Activated CD8-positive, alpha-beta memory T cell treated with anti-CD3 and anti-CD28 coated beads for 1 hour (primary cell): ENCODE measurements around the gene INSL4.
A peak's percentile ranks its signal among the peaks of the same experiment; 100 is the strongest.

Experiments
- DNase-seq, 2 donors: peaks; one replicate each; pipeline ENCODE4 v3.0.0-alpha.2; 2020; ENCODE audit warnings: low read depth in 1 of 2; ENCODE audit errors: extremely low read depth in 1 of 2

The INSL4 gene

DNA sequence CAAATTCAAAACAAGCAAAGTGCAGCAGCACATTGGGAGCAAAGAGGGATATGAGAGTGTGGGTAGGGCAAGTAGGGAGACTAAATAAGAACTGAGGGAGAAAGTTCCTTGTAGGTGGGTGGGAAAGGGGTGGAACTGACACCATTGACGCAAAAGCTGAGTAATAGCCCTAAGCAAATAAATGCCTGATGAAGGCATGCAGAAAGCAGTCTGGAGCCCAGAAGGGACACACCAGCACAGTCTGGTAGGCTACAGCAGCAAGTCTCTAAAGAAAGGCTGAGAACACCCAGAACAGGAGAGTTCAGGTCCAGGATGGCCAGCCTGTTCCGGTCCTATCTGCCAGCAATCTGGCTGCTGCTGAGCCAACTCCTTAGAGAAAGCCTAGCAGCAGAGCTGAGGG is at the start of gene INSL4:
Gene INSL4, plus strand, starts transcription at position 208 of the 400 bp plus-strand sequence. Its CDS starts 105 bp downstream, at position 313.
- no peak for DNase-seq

DNA sequence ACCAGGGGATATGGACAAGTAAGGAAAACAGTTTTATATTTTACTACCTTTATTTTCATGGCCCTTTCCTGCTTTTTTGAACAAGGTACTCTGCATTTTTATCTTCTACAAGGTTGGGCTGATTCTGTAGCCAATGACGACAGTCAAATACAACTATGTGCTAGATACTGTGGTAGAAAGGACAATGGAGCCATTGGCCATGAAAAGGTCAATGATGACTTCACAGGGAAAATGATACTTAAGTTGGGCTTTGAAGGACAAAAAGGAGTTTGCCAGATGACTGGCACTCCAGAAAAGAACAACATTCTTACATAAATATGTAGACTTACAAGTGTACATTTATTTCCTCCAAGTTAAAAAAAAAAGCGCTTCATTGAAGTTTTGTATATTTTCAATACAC is 46.4 kb upstream of the INSL4 start:
- no peak for DNase-seq

DNA sequence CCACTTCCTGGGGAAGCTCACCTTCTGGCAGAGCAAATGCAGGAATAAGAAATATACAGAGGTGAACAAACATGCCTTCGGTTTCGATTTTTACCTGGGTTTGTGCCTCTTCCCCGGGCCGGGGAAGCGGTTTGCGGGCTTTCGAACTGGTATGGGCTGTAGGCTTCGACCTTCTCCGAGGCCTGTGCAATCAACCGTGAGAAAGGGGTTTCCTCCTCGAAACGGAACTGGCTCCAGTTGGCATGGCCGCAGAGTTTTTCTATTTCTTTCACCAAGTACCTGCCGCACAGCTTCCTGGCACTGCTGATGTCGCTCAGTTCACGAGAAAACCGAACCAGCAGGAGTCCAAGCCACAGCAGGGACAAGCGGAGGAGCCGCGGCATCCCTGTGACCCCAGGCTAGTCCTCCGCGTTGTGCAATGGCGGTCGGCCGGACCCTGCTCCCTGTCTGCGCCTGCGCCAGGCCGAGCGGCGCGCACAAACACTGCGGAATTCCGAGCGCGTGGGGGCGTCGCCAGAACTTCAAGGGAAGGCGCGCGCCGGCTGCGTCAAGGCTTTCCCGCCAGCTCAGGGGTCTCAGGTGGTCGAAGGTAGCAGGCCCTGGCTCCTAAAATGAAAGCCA is 45.9 kb upstream of the INSL4 start, which contains the start of gene INSL6:
Gene INSL6, minus strand, starts transcription at position 420 of the 621 bp plus-strand sequence. Its CDS starts 37 bp downstream, at position 383.
- no peak for DNase-seq

DNA sequence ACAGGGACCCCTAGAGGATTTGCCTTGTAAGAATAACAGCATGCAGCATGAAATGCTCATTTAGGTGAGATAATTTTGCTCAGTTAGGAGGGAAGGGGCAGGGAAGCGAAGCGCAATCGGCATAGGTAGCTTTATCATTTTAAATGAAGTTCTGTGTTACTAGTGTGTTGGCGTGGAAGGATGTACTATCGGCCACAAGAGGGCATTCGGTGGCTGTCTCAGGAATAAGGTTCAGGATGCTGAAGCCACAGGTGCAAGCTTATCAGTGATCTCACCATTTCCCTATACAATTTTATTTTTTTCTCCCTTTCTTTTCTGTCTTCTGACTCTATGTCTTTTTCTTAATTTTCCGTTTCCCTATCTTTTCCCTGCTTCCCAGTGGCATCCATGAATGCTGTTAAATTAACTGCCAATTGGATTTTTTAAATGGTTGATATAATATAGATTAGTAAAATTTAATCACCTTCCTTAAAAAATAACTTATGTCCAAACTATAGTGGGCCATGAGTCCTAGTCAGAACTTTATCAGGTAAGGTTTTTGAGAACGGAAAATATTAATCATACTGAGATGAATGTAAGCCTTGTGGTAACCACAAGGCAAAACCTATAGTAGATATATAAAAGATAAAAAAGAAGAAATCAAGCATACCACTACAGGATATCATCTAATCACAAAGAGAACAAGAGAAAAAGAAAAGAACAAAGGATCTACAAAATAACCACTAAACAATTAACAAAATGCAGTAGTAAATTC is 44.6 kb upstream of the INSL4 start:
- peak; percentile 15 to 19 for DNase-seq

DNA sequence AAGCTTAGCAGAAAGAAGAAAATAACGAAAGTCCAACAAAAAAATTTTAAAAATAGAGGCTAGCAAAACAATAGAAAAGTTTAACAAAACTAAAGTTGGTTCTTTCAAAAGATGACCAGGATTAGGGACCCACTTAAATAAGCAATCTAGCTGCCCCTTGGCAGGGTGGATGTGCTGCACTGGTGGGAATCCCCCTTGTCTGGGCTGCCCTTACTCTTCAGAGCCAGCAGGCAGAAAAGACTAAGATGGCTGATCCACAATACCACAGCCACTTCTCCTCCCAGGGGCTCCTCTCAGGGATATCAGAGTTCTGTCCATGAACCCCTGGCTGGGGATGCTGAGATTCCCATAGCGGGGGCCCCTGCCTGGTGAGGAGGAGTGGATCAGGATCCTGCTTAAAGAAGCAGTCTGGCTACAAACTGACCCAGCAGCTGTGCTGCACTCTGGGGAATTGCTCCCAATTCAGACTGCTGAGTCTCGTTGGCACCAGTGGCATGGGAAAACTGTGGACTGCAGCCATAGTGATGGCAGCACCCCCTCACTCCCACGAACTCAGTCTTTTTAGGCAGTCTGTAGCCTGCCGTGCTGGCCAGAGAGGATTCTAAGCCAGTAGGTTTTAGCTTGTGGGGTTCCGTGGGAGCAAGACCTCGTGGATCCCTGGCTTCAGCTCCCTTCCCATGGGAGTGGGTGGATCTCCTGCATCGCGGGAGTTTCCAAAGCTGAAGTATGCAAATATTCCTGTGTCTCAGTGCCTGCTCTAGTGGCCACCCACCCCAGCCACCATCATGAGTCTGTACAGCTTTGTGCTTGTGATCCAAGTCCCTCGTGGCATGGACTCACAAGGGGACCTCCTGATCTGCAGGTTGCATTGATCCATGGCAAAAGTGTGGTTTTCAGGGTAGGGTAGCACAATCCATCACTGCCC is 42.9 kb upstream of the INSL4 start:
- no peak for DNase-seq

DNA sequence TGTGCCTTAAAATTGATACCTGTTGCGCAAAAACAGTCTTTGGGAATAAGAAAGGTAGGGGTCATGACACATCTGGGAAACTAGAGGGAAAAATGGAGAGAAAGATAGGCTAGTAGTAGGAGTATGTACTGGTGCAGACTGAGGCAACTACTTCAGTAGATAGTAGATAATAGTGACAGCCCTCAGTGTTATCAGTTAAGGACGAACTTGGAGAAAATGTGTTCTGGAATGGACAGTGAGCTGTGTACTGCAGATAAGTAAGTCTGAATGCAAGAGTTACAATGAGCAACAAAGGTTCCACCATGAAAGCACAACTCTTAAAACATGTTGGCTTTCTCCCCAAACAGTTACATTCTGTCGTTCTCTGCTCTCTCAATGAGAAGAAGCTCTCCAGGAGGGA is 39.2 kb upstream of the INSL4 start:
- DNase-seq, result no peak

DNA sequence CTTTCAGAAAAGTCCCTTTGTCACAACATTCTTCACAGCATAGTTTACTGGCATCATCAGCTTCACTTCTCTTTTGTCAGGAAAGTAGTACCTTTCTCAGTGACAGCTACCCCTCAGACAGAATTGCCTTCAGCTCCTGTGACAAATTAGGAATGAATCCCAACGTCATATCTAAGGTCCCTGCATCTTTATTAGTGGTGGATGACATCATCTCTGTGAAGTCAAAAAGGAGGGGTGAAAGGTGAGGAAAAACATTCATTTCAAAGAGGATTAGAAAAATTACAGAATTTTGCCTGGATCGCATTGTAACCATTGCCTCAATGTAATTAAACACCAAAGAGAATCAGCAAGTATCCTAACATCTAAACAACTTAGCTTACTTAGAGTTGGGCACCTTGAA is 37.9 kb upstream of the INSL4 start:
- no peak for DNase-seq

DNA sequence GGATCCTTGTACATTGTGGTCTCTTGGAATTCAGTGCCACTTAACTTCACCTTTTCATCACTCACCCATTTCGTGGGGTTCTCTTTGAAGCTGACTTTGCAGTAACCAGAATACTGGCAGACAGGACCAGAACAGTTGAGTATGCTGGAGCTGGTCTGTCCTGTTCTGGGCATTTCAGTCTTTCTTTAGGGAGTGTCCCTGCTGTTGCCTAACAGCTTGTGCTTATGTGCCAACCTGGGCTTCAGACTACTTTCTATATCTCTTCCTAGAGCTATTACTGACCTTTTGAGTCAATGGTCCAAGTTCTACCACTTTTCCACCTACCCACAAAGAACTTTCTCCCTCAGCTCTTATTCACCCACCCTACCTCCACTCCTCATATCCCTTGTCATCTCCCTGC is 35.8 kb upstream of the INSL4 start:
- DNase-seq, result no peak

DNA sequence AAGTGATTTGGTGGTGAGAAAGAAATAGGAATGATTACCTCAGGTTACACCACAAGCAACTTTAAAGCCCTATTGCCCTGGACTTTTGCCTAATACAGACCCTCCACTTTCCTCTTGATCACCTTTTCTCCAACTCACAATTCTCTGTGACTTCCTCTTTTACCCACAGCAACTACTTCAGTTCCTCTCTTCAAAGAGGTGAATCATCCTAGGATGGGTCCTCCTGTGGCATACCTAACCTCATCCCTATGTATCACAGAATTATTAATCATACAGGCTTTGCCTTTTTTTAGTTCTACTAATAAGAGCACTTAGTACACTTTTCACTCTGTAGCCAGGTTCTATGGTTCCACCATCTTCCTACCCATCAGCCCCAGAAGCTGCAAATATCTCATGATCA is 26.1 kb upstream of the INSL4 start:
- no peak for DNase-seq

DNA sequence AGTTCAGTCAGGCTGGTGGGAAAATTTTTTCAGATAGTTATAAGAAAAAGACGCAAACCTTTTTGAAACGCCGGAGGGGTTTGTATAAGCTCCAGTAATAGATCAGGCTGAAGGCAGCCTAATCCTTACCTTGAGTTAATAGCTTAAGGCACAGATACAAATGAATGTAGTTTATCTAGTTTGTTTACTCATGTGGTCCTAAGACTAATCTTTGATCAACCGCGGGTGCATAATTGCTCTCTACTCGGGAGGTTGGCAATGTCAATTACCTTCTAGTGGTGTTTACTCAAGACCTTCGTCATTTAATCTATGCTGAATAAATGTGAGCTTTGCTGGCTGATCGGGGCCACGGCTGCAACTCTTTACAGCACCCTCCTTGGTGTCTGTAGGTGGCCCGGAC is 665 bp upstream of the INSL4 start:
- no peak for DNase-seq

DNA sequence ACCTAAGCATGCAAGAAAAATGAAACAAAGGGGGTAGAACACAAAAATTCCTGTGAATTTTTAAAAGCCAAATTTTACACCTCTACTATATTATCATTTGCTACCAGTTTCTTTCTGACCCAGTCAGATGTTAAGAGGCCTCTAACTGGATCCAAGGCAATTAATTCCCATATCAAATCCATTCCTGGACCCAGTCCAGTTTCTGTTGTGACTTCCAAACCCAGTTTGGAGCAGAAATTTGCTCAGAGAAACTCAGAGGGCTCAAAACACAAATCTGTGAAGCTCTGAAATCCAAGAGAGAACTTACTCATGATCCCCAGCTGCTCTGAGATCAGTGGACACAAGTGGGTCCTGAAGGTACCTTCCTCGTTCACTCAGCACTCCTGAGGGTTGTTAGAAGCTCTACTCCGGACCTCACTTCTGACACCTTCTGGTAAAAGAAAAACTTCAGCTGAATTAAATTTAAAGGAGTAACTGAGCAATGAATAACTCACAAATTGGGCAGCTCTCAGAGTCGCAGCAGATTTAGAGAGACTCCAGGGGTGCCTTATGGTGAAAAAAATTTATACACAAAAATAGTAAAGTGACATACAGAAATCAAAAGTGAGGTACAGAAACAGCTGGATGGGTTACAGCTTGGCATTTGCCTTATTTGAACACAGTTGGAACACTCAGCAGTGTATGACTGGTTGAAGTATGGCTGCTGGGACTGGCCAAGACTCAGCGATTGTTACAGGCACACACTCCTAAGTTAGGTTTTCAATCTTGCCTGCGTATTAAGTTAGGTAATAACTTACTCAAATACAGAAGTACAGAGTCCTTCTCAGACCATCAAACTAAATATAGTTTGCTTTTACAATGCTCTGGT is 32.4 kb downstream of the INSL4 start:
- DNase-seq, result no peak

DNA sequence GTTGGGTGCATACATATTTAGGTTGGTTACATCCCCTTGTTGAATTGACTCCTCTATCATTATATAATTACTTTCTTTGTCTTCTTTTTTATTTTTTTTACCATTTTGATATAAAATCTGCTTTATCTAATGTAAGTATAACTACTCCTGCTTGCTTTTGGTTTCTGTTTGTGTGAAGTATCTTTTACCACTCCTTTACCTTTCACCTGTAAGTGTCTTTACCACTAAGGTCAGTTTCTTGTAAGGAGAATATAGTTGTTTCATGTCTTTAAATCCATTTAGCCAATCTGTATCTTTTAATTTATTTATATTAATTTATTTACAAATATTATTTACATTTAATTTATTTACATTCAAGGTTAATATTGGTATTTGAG is 33.0 kb downstream of the INSL4 start:
- no peak for DNase-seq

DNA sequence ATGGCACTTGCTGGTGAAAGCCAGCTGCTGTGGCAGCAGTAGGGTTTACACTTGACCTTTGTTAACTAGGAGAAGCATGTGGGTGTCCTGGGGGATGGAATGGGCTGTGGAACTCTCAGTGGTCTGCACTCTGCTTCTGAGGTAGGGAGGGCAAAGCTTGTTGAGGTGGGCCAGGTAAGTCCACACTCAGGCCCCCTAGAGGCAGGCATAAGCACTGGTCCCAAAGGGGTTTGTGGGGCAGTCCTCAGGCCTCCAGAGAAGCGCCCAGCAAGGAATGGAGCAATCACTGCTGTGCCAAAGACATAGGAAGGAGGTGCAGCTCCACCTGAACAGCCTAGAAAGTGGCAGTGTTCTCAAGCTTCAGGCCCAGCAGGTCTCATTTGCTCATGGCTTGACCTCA is 34.7 kb downstream of the INSL4 start:
- no peak for DNase-seq

DNA sequence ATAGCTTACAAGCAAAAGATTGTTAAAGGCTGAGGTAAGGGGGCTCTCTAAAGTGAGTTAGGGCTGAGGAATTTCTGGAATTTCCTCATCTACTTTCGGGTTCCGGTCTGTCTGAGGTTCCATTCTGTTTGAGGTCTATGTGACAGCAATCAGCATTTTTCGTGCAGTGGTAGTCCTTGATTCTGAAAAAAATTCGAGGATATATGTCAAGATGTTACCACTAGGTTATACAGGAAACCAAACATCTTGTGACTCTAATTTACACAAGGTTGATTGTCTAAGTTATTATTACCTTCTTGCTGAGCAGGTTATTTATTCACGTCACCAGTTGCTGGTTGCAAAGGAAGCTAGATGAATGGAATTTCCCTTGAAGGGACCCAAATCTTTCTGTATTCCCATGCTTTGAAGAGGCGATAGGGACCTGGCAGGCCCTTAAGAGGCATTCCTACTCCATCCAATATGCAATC is 38.1 kb downstream of the INSL4 start:
- DNase-seq, result no peak

DNA sequence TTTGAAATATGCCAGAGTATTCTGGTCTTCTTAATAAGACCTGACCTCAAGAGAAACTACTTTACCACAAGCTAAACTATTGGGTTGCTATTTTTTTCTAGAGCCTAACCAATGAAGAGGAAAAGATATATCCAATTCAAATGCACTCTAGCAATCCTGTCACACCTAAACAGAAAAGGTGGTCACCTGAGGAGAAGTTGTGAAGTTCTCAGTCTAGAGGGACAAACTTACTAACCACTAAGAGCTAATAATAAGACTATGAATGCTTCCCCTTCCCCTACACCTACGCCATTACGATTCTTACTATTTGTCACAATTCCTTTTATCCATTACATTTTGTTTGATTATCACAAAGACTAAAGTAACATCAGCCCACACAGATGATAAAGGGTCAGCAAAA is 43.6 kb downstream of the INSL4 start:
- no peak for DNase-seq

DNA sequence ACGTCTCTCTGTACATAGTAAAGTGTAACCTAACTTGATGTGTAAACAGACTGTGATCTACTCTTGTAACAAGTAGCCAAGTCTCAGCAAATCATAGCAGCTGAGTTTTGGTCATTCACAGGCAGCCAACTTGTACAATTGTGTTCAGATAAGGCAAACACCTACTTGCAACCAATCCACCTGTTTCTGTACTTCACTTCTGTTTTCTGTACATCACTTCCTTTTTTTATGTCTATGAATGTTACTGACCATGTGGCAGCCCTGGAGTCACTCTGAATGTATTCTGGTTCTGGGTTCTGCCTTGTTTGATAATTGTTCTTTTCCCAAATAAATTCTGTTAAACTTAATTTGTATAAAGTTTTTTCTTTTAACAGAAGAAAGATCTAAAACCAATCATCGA is 47.3 kb downstream of the INSL4 start:
- DNase-seq, result no peak
